HCT116 (cell line): ENCODE results near the gene ARHGAP29.

Experiments used
- CTCF ChIP-seq, 3 experiments: fragments of 200-600 bp in 1 of 3; sonication (generic) in 1 of 3; IDR thresholded peaks in 2 of 3; conservative IDR thresholded peaks in 1 of 3; 2 replicates each; pipeline ENCODE4 v1.5.1; 2012 to 2017; ENCODE audit warnings: low read depth in 2 of 3, low read length in 2 of 3, antibody characterized with exemption in 1 of 3, borderline replicate concordance in 1 of 3, control low read depth in 1 of 3, mild to moderate bottlenecking in 1 of 3, mixed read lengths in 1 of 3, mixed run types in 1 of 3, moderate library complexity in 1 of 3; ENCODE audit not compliant: insufficient read depth in 1 of 3
- EZH2phosphoT487 ChIP-seq: fragments of 200-600 bp; IDR thresholded peaks from 2 replicates; pipeline ENCODE4 v1.6.1; 2018; ENCODE audit warnings: antibody characterized with exemption, borderline replicate concordance

- TF ChIP-seq EZH2phosphoT487 (no peak), CTCF (IDR thresholded peaks at IDR 0.05 in 2 of 3, conservative IDR thresholded peaks at IDR 0.05 in 1 of 3; ENCODE audit: borderline replicate concordance in 1 of 3, insufficient read depth in 1 of 3, low read depth in 2 of 3, low read length in 2 of 3) (no peak)
Observed at GRCh38 chr1:94205639-94206038, 31.7 kb downstream of the ARHGAP29 start.
